ENCODE measurements around the gene ARHGAP42.

The ARHGAP42 gene

GRCh38 chr11:100777736-100778135, 90.6 kb downstream of the ARHGAP42 start:
- Histone ChIP-seq H3F3A (ENCODE audit: insufficient read depth) (no peaks in the 10 kb centered on the region), H3K9ac (ENCODE audit: low read length) (no peak overlapping the region), H3K36me3 (ENCODE audit: low read length) (no peaks in the 10 kb centered on the region), H3K4me2 (ENCODE audit: low read depth, low read length, poor library complexity, severe bottlenecking) (no peak overlapping the region), H3K79me2 (ENCODE audit: insufficient read depth, low read length) (no peaks in the 10 kb centered on the region), H3K4me3 (ENCODE audit: insufficient read depth, low read length, poor library complexity, severe bottlenecking) (no peak overlapping the region), H3K27me3 (ENCODE audit: low read length) (no peaks in the 10 kb centered on the region), H4K20me1 (ENCODE audit: low read depth, low read length) (no peaks in the 10 kb centered on the region), H3K9me3 (ENCODE audit: insufficient read depth, low read length) (no peaks in the 10 kb centered on the region), H2AFZ (ENCODE audit: low read depth, low read length, severe bottlenecking) (no peak overlapping the region), H3K9me2 (replicated peaks; ENCODE audit: insufficient read depth, low read length) (no peaks in the 10 kb centered on the region), H3K27ac (ENCODE audit: low read depth, low read length) (no peak overlapping the region)
- no peak for TF ChIP-seq CTCF (IDR thresholded peaks at IDR 0.05; ENCODE audit: insufficient read depth, low read length, poor library complexity, severe bottlenecking)
- no peak for TF ChIP-seq EZH2phosphoT487 (conservative IDR thresholded peaks at IDR 0.05; ENCODE audit: low read length)

GRCh38 chr11:100778166-100778785, 91.2 kb downstream of the ARHGAP42 start:
- Histone ChIP-seq H3F3A (ENCODE audit: insufficient read depth) (no peaks in the 10 kb centered on the region), H3K9ac (ENCODE audit: low read length) (no peak overlapping the region), H3K9me2 (replicated peaks; ENCODE audit: insufficient read depth, low read length) (no peaks in the 10 kb centered on the region), H3K4me2 (ENCODE audit: low read depth, low read length, poor library complexity, severe bottlenecking) (no peak overlapping the region), H4K20me1 (ENCODE audit: low read depth, low read length) (no peaks in the 10 kb centered on the region), H2AFZ (ENCODE audit: low read depth, low read length, severe bottlenecking) (no peak overlapping the region), H3K9me3 (ENCODE audit: insufficient read depth, low read length) (no peaks in the 10 kb centered on the region), H3K36me3 (ENCODE audit: low read length) (no peaks in the 10 kb centered on the region), H3K79me2 (ENCODE audit: insufficient read depth, low read length) (no peaks in the 10 kb centered on the region), H3K4me3 (ENCODE audit: insufficient read depth, low read length, poor library complexity, severe bottlenecking) (no peak overlapping the region), H3K27me3 (ENCODE audit: low read length) (no peaks in the 10 kb centered on the region), H3K27ac (ENCODE audit: low read depth, low read length) (no peak overlapping the region)
- TF ChIP-seq CTCF (IDR thresholded peaks at IDR 0.05; ENCODE audit: insufficient read depth, low read length, poor library complexity, severe bottlenecking), result no peak
- TF ChIP-seq EZH2phosphoT487 (conservative IDR thresholded peaks at IDR 0.05; ENCODE audit: low read length), result no peak

- Histone ChIP-seq H3K36me3 (ENCODE audit: low read length) (no peaks in the 10 kb centered on the region), H3K9me2 (replicated peaks; ENCODE audit: insufficient read depth, low read length) (no peaks in the 10 kb centered on the region), H4K20me1 (ENCODE audit: low read depth, low read length) (no peaks in the 10 kb centered on the region), H3K4me3 (ENCODE audit: insufficient read depth, low read length, poor library complexity, severe bottlenecking) (no peak overlapping the region), H3F3A (ENCODE audit: insufficient read depth) (no peaks in the 10 kb centered on the region), H2AFZ (ENCODE audit: low read depth, low read length, severe bottlenecking) (no peak overlapping the region), H3K9me3 (ENCODE audit: insufficient read depth, low read length) (no peaks in the 10 kb centered on the region), H3K27ac (ENCODE audit: low read depth, low read length) (no peak overlapping the region), H3K79me2 (ENCODE audit: insufficient read depth, low read length) (no peaks in the 10 kb centered on the region), H3K4me2 (ENCODE audit: low read depth, low read length, poor library complexity, severe bottlenecking) (no peak overlapping the region), H3K9ac (ENCODE audit: low read length) (no peak overlapping the region), H3K27me3 (ENCODE audit: low read length) (no peaks in the 10 kb centered on the region)
- TF ChIP-seq EZH2phosphoT487 (conservative IDR thresholded peaks at IDR 0.05; ENCODE audit: low read length), result no peak
- no peak for TF ChIP-seq CTCF (IDR thresholded peaks at IDR 0.05; ENCODE audit: insufficient read depth, low read length, poor library complexity, severe bottlenecking)
Observed at GRCh38 chr11:100780470-100780869, 93.4 kb downstream of the ARHGAP42 start.

All from SU-DHL-6 (cell line).